ENCODE results near the gene CTSW.

The CTSW gene

DNA sequence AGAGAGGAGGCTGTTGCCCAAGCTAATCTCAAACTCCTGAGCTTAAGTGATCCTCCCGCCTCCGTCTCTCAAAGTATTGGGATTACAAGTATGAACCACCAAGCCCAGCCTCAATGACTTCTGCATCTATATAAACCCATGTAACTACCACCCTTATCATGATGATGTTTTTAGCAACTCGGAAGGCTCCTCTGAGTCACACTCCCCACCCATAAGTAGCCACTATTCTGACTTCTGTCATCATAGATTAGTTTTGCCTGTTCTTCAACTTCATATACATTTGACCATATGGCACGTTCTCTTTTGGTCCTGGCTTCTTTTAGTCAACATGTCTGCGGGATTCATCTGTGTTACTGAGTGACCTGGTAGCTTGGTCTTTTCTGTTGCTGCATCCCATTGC is 27.0 kb downstream of the CTSW start:
- TF ChIP-seq, protein P1, sequence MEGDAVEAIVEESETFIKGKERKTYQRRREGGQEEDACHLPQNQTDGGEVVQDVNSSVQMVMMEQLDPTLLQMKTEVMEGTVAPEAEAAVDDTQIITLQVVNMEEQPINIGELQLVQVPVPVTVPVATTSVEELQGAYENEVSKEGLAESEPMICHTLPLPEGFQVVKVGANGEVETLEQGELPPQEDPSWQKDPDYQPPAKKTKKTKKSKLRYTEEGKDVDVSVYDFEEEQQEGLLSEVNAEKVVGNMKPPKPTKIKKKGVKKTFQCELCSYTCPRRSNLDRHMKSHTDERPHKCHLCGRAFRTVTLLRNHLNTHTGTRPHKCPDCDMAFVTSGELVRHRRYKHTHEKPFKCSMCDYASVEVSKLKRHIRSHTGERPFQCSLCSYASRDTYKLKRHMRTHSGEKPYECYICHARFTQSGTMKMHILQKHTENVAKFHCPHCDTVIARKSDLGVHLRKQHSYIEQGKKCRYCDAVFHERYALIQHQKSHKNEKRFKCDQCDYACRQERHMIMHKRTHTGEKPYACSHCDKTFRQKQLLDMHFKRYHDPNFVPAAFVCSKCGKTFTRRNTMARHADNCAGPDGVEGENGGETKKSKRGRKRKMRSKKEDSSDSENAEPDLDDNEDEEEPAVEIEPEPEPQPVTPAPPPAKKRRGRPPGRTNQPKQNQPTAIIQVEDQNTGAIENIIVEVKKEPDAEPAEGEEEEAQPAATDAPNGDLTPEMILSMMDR (conservative IDR thresholded peaks at IDR 0.05; ENCODE audit: low read depth, low read length) = no peak
- Histone ChIP-seq H3K4me1 (ENCODE audit: low read depth, poor library complexity, severe bottlenecking) (peaks cover 45% of the 10 kb centered on the region), H3K27ac (no peak overlapping the region), H3K79me2 (ENCODE audit: insufficient read depth, low read depth) (no peaks in the 10 kb centered on the region), H3K4me2 (no peak overlapping the region), H4K20me1 (ENCODE audit: insufficient read depth) (no peaks in the 10 kb centered on the region), H3K36me3 (ENCODE audit: insufficient read depth) (no peaks in the 10 kb centered on the region), H3K9ac (no peak overlapping the region), H3K4me3 (IDR thresholded peaks at IDR 0.05; ENCODE audit: insufficient read depth, low read depth, low read length) (no peak overlapping the region), H3K27me3 (ENCODE audit: insufficient read depth, low read depth) (no peaks in the 10 kb centered on the region), H2AFZ (ENCODE audit: low read depth) (no peak overlapping the region)

DNA sequence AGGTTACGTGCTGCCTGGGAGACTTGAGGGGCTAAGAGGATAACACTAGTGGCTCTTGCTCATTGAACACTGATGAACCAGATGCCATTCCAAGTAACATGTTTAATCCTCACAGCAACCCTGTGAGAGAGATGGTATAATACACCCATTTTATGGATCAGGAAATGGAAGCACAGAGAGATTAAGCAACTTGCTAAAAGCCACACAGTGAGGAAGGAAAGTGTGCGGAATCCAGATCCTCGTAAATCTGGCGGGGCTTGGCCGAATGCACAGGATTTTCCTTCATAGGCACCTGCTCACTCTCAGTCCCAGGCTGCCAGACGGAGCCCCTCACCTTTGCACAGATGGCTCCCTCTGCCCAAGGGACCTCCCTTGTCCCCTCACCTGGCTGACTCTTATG is 28.2 kb downstream of the CTSW start:
- H3K27ac ChIP-seq = no peak overlapping the region
- no peak overlapping the region for H3K4me2 ChIP-seq
- H3K79me2 ChIP-seq (ENCODE audit: insufficient read depth, low read depth) = no peaks in the 10 kb centered on the region
- H2AFZ ChIP-seq (ENCODE audit: low read depth) = no peak overlapping the region
- H3K4me3 ChIP-seq (IDR thresholded peaks at IDR 0.05; ENCODE audit: insufficient read depth, low read depth, low read length) = no peak overlapping the region
- TF ChIP-seq, protein P1 (conservative IDR thresholded peaks at IDR 0.05; ENCODE audit: low read depth, low read length) = no peak
- H3K36me3 ChIP-seq (ENCODE audit: insufficient read depth) = no peaks in the 10 kb centered on the region
- no peaks in the 10 kb centered on the region for H4K20me1 ChIP-seq (ENCODE audit: insufficient read depth)
- no peak overlapping the region for H3K9ac ChIP-seq
- H3K27me3 ChIP-seq (ENCODE audit: insufficient read depth, low read depth) = no peaks in the 10 kb centered on the region
- peaks cover 42% of the 10 kb centered on the region for H3K4me1 ChIP-seq (ENCODE audit: low read depth, poor library complexity, severe bottlenecking)

DNA sequence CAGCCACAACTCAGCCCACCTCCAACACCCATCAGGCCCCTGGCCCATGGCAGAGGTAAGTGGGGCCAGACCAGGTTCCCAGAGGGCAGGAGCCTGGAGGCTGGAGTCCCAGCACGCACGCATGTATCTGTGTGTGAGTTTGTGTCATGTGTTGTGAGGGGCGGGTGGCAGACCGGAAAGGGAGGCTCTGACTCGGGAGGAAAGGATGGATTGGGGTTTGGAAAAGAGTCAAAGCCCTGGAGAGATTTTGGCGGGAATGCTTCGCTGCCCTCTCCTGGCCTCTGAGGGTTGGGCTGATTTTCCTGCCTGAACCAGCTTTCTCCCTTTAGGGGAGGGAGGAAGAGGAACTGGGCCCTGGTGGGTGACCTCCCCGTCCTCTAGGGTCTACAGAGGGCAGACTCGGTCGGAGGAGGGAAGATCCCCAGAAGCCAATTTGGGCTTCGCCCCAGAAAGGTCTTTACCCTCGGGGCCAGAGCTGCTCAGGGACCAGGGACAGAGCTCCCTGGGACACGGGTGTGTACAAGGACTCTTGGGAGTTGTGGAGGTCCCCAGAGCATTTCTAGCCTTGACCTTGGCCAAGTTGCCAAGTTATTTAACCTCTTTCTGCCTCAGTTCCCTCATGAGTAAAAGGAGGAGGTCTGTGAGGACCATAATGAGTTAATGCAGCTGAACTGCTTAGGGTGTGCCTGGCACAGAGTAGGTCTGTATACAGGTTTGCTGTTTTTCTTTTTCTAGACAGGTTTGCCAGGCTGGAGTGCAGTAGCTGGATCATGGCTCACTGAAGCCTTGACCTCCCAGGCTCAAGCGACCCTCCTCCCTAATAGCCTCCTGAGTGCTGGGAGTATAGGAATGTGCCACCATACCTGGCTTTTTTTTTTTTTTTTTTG is 32.3 kb downstream of the CTSW start:
- Histone ChIP-seq H3K4me3 (IDR thresholded peaks at IDR 0.05; ENCODE audit: insufficient read depth, low read depth, low read length) (no peak overlapping the region), H4K20me1 (ENCODE audit: insufficient read depth) (no peaks in the 10 kb centered on the region), H3K9ac (no peak overlapping the region), H3K4me2 (no peak overlapping the region), H3K36me3 (ENCODE audit: insufficient read depth) (no peaks in the 10 kb centered on the region), H3K27me3 (ENCODE audit: insufficient read depth, low read depth) (no peaks in the 10 kb centered on the region), H3K79me2 (ENCODE audit: insufficient read depth, low read depth) (no peaks in the 10 kb centered on the region; the same call in 1 of the 2 replicates), H2AFZ (ENCODE audit: low read depth) (no peak overlapping the region), H3K27ac (no peak overlapping the region), H3K4me1 (ENCODE audit: low read depth, poor library complexity, severe bottlenecking) (peaks cover 38% of the 10 kb centered on the region)
- TF ChIP-seq, protein P1 (conservative IDR thresholded peaks at IDR 0.05; ENCODE audit: low read depth, low read length) = no peak

DNA sequence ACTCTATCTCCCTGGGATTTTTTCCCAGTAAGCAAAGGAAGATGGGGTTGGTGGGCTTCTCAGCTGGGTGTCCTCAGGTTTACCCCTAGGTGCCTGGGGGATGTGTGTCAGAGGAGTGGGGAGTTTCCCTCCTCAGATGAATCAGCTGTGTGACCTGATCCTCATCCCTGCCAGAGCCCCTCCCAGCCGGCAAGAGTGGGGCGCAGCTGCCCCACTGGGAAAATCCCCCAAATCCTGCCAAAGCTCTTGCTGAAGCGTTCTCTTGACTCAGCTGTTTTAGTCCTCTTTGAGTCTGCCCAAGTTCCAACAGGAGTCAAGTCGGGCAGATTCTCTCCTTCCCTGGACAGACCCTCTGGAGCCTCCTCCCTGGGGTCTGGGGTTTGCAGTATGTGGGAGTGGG is 33.2 kb downstream of the CTSW start:
- H2AFZ ChIP-seq (ENCODE audit: low read depth) = no peak overlapping the region
- H3K36me3 ChIP-seq (ENCODE audit: insufficient read depth) = no peaks in the 10 kb centered on the region
- no peak overlapping the region for H3K4me3 ChIP-seq (IDR thresholded peaks at IDR 0.05; ENCODE audit: insufficient read depth, low read depth, low read length)
- peaks cover 5% of the 10 kb centered on the region; the same call in 1 of the 2 replicates for H3K79me2 ChIP-seq (ENCODE audit: insufficient read depth, low read depth)
- H3K27ac ChIP-seq = no peak overlapping the region
- H3K27me3 ChIP-seq (ENCODE audit: insufficient read depth, low read depth) = no peaks in the 10 kb centered on the region
- H4K20me1 ChIP-seq (ENCODE audit: insufficient read depth) = no peaks in the 10 kb centered on the region
- TF ChIP-seq, protein P1 (conservative IDR thresholded peaks at IDR 0.05; ENCODE audit: low read depth, low read length) = no peak
- H3K9ac ChIP-seq = no peak overlapping the region
- H3K4me2 ChIP-seq = no peak overlapping the region
- H3K4me1 ChIP-seq (ENCODE audit: low read depth, poor library complexity, severe bottlenecking) = peaks cover 43% of the 10 kb centered on the region
